H1 (cell line): ENCODE data around the gene NR1H2. TPM values are rescaled to one million over a fixed set of nuclear protein-coding genes. Genes with fewer than 3 reads are reported as not detected.

Experiments used
- ATF2 ChIP-seq: IDR thresholded peaks from 2 replicates; pipeline ENCODE4 v1.6.1; 2012; ENCODE audit warnings: low read length, inconsistent platforms
- CBX8 ChIP-seq: fragments of 300-800, 300-1000 bp; sonication (generic); IDR thresholded peaks from 2 replicates; pipeline ENCODE4 v1.7.1; 2016; ENCODE audit warnings: low read depth, low read length, borderline replicate concordance
- CHD1 ChIP-seq: IDR thresholded peaks from 2 replicates; pipeline ENCODE4 v1.6.1; 2012; ENCODE audit warnings: low read depth, low read length, improper control_type of control experiment
- CREB1 ChIP-seq: IDR thresholded peaks from 2 replicates; pipeline ENCODE4 v1.6.1; 2012; ENCODE audit warnings: inconsistent platforms
- GABPA ChIP-seq: IDR thresholded peaks from 2 replicates; pipeline ENCODE4 v1.6.1; 2011; ENCODE audit warnings: mild to moderate bottlenecking, low read length, moderate library complexity, borderline replicate concordance; ENCODE audit not compliant: insufficient read depth
- GTF2F1 ChIP-seq: IDR thresholded peaks from 2 replicates; pipeline ENCODE4 v1.6.1; 2012; ENCODE audit warnings: low read depth, low read length, improper control_type of control experiment, borderline replicate concordance
- HDAC6 ChIP-seq: IDR thresholded peaks from one replicate; pipeline ENCODE4 v1.7.1; 2012; ENCODE audit warnings: low read depth, mild to moderate bottlenecking, inconsistent platforms, low read length, moderate library complexity
- MAFK ChIP-seq: IDR thresholded peaks from 2 replicates; pipeline ENCODE4 v1.6.1; 2012; ENCODE audit warnings: low read depth, mild to moderate bottlenecking, improper control_type of control experiment, low read length
- NRF1 ChIP-seq: IDR thresholded peaks from 2 replicates; pipeline ENCODE4 v1.6.1; 2011; ENCODE audit warnings: mild to moderate bottlenecking, low read depth, low read length, improper control_type of control experiment
- POLR2A ChIP-seq, 2 experiments: IDR thresholded peaks; 1 replicate in 1 of 2; 2 replicates in 1 of 2; pipeline ENCODE4 v1.6.1; 2011; ENCODE audit warnings: low read depth in 2 of 2, low read length in 2 of 2, mild to moderate bottlenecking in 2 of 2; ENCODE audit errors: control extremely low read depth in 1 of 2
- SIRT6 ChIP-seq: IDR thresholded peaks from one replicate; pipeline ENCODE4 v1.7.1; 2012; ENCODE audit warnings: low read length, inconsistent platforms
- TAF1 ChIP-seq: IDR thresholded peaks from 2 replicates; pipeline ENCODE4 v1.6.1; 2011; ENCODE audit warnings: mild to moderate bottlenecking, low read depth, low read length
- TAF7 ChIP-seq: optimal IDR thresholded peaks from 2 replicates; pipeline ENCODE3; 2011; ENCODE audit warnings: low read depth, mild to moderate bottlenecking, inconsistent platforms, low read length, moderate library complexity, borderline replicate concordance
- TEAD4 ChIP-seq: IDR thresholded peaks from 2 replicates; pipeline ENCODE4 v1.6.1; 2012; ENCODE audit warnings: low read depth, low read length, inconsistent platforms, mixed read lengths
- USF2 ChIP-seq: IDR thresholded peaks from 2 replicates; pipeline ENCODE4 v1.6.1; 2011; ENCODE audit warnings: low read length, improper control_type of control experiment
- polyA plus RNA-seq, 7 experiments: library from polyadenylated mRNA; depleted of rRNA in 3 of 7; stranded (reverse) in 5 of 7; unstranded in 2 of 7; fragments of >200 nt in 5 of 7; fragments of 200-250 nt in 2 of 7; gene quantifications; 1 replicate in 5 of 7; 2 replicates in 1 of 7; 4 replicates in 1 of 7; pipeline versions ENCODE4 v1.2.1 to v1.2.3, GENCODE V29; 2011 to 2013; ENCODE audit warnings: missing spikeins in 2 of 7, mixed read lengths in 2 of 7
- total RNA-seq: library from RNA; stranded (reverse); fragmentation: NEBNext Ultra II Directional; extraction: Animal tissue kit (Norgen Biotek cat#: 25700); gene quantifications from 2 replicates; pipeline ENCODE4 v1.2.1, GENCODE V29; 2021

NR1H2 gene
- total and polyA plus RNA-seq, 2 of the 8 experiments (the other 6 are each of a cell fraction or from before 2014, with no cell fraction given): 40.3 to 47.5 TPM

- TF ChIP-seq USF2 (no peak), GTF2F1 (no peak), MAFK (no peak), ATF2 (no peak), CREB1 (no peak), TAF7 (peak; percentile 81), HDAC6 (no peak), POLR2A (IDR thresholded peaks at IDR 0.05; ENCODE audit: control extremely low read depth in 1 of 2, low read depth in 2 of 2, low read length in 2 of 2) (peak; percentile 56 to 74; a peak in 2 of 3 replicates), NRF1 (no peak), TAF1 (peak; percentile 85), TEAD4 (no peak), GABPA (no peak), CBX8 (no peak), CHD1 (no peak), SIRT6 (no peak)
Observed at GRCh38 chr19:50329146-50329925, 46.9 kb upstream of the NR1H2 start, which contains the start of gene KCNC3 (continued).
